ENCODE measurements around the gene DAB2.

Gene DAB2

GRCh38 chr5:39424736-39425637 lies at the start of gene DAB2:
TSS of gene DAB2 (minus strand) at chr5:39424980. CDS start at chr5:39394320, 30,660 bp downstream.
- peak; percentile 13 to 14 for DNase-seq (ENCODE audit: low read depth in 2 of 2, low spot score in 1 of 2)

DNA sequence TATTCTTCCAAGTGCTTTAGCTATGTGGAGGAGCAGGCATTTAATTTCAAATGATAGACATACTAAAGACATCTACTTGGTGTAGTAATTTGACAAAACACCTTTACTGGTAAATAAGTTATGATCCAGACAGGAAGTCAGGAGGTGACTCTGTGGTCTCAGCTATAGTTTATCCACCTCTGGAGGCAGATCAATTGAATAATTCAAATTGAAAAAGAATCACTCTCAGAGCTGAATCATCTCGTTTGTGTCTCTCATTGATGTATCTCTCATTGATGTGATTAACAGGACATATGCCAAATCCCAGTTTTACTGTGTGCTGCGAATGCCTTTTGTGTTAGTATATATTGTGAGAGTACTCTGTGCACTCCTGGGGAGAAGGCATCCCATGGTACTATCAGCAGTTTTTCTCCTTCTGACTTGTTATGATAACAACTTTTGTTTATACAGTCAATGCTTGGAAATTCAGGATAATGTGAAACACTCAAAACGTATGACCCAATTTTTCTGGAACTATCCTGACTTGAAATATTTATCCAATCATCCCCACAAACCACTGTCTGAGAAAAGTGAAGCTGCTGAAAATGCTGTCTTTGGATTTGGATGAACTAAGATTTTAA lies 48.5 kb upstream of the DAB2 start:
- DNase-seq (ENCODE audit: low read depth in 2 of 2, low spot score in 1 of 2) = no peak

GRCh38 chr5:39471836-39472508 lies 47.2 kb upstream of the DAB2 start:
- DNase-seq (ENCODE audit: low read depth in 2 of 2, low spot score in 1 of 2) = no peak

GRCh38 chr5:39470811-39471210 lies 46.0 kb upstream of the DAB2 start:
- no peak for DNase-seq (ENCODE audit: low read depth in 2 of 2, low spot score in 1 of 2)

DNA sequence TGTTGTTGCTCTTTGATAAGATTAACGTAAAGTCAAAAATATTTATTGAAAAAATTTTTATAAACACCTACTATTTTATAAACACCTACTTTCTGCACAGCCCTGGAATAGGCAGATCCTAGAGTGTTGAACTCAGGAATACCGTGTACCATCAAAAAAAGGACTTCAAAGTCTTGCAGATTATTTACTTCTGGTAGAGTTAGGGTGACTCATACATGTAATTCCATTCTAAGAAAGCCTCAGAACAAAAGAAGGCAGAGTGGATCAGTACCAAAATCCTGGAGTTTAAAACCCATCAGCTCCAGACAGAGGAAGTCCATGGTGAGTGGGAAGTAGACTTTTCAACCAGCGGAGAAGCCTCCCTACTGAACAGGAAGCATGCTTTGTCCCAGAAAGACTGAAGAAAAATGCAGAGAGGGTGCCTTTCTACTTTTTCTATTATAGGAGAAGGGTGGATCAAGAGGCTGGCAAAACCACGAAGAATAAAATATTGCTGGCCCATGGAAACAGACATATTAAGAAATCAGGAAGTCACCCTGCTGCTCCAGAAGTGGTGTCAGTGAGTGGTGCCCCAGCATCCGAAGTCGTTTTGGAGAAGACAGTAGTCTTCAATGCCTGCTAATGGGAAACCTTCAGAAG lies 45.1 kb upstream of the DAB2 start:
- DNase-seq (ENCODE audit: low read depth in 2 of 2, low spot score in 1 of 2) = no peak

- no peak for DNase-seq (ENCODE audit: low read depth in 2 of 2, low spot score in 1 of 2)
Measured at GRCh38 chr5:39469176-39469575, 44.4 kb upstream of the DAB2 start.

DNA sequence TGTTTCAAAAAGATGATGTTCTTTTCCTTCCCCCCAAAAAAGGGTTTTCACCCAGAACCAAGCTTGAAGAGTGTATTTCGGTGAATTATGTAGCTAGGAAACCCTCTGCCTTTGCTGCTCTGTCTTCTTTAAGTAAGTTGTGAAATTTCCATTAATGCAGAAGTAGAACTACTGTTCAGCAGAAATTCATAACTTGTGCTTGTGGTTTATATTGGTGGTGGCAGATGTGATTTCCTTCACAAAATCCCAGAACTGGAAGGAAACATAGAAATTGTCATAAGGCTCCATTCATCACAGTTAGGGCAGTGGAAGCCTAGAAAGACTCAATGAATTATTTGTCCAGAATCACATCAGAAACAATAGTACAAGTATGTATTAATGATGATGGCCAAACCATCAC lies 42.1 kb upstream of the DAB2 start:
- no peak for DNase-seq (ENCODE audit: low read depth in 2 of 2, low spot score in 1 of 2)

DNA sequence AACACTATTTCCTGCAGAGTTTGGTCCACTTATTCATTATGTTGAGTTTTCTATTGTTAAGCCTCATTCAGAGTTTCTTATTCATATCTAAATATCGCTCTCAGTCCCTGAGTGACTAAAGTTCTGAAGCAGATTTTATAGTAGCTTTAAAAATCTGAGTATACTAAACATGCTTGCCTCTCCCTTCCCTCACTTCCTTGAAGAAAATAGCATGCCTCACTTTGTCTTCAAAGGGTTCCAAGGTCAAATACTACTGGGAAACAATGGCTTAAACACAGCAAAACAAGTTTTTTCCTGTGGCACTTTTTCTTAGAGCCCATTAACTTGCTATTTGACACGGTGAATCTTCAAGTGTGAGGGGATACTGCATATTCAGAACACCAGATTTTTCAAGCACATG lies 41.1 kb upstream of the DAB2 start:
- DNase-seq (ENCODE audit: low read depth in 2 of 2, low spot score in 1 of 2) = no peak

GRCh38 chr5:39465097-39465496 lies 40.3 kb upstream of the DAB2 start:
- no peak for DNase-seq (ENCODE audit: low read depth in 2 of 2, low spot score in 1 of 2)

DNA sequence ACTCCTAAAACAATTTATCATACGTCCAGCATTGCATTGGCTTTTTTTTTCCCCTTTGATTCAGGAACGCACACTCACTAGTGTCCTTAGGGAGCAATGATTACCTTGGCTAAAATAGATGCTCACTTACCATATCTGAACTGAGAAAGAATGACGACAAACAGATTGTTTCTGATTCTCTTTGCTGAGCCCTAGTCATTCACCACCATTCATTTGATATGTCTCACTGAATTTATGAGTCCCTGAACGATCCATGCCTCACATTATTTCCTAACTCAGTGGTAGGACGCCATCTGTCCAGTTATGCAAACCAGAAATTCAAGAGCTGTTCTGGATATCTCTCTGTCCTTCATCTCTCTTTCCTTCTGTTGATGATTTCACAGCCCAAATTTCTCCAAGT lies 39.3 kb upstream of the DAB2 start:
- DNase-seq (ENCODE audit: low read depth in 2 of 2, low spot score in 1 of 2) = no peak

DNA sequence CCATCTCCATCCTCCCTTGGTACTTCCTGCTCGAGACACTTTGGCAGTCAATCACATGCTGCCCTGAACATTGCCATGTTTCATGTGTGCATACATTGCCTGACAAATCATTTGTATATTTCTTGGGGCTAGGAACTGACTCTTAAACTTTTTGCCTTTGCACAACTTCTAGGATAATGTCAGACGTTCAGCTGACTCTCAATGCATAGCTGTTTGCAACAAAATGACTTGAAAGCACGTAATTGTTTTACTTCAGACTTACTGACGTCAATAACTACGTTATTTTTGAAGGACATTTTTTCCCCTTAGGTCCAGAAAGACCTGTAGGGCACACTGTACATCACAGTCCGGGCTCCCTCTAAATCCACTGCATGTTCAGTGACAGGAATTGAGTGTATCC lies 37.4 kb upstream of the DAB2 start:
- no peak for DNase-seq (ENCODE audit: low read depth in 2 of 2, low spot score in 1 of 2)

DNA sequence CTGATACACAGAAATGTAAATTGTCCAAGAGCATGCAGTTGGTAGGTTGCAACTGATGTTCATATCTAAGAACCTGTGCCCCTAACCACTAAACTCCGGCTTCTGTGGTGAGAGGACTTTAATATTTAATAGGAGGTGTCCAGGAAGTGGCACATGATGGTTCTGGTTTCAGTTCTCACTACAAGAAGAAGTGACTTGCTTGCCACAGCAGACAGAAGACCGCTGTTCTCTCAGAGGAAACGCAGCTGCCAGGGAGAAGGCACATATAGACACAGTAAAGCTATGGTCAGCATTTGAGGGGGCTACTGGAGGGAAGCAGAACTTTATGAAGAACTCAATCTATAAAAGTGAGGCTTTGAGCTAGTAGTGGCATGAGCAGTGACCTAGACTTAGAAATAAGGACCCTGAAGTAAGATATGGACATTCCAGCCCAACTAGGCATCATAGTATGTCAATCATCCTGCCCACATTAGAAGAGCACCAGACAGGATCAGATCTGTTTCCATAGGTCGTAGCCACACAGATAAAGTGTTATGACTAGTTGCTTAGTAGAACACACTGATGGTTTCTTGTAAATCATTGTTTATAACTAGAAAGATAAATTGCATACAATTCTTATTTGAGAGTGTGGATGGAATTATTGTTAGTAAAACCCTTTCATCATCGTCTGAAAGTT lies 36.4 kb upstream of the DAB2 start:
- no peak for DNase-seq (ENCODE audit: low read depth in 2 of 2, low spot score in 1 of 2)

DNA sequence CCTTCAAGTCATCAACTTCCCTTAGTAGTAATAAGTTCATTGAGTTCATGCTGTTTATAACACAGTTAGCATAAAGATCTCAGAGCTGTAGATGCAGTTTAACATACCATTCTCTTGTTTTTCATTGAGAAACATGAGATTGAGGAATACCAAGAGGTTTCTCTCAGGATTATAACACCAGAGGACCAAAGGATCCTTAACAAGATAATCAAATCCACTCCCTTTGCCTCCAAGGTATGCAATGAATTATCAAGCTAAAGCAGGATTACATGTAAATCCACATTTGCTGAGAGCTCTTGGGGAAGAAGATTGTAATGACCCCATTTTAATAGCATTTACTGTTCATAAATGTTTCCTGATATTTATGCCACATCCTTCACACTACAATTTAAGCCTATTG lies 35.1 kb upstream of the DAB2 start:
- no peak for DNase-seq (ENCODE audit: low read depth in 2 of 2, low spot score in 1 of 2)

DNA sequence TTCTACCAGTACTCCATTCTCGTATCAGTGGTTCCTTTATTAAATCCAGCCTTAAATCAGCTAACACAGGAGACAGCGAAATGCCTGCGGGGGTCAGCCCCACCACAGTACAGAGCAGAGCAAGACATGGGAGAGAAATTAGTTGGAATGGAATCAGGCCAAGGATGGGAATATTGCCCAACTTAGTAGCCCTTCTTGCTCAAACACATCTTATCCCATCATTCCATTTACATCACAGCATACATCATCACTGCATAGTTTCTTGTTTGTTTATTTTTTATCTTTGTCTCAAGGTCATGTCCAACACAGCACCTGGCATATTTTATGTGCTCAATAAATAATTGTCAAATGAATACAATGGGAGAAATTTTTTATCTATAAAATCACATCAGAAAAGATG lies 34.3 kb upstream of the DAB2 start:
- no peak for DNase-seq (ENCODE audit: low read depth in 2 of 2, low spot score in 1 of 2)

DNA sequence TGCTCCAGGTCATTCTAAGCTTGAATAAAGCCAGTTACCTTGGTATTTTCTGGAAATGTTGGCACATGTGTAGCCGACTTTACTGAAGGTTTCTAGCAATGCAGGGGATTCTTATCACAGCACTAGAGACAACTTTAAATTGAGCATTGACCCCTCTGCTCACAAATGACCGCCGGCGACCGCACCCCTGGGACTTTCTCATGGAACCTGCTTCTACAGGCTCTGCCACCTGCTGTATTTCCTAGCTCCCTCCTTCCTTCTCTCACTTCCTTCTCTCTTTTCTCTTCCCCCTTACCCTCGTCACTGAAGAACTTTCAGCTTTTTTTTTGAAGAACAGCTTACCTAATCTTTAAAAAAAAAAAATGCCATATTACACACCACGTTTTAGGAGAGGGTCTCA lies 30.9 kb upstream of the DAB2 start:
- no peak for DNase-seq (ENCODE audit: low read depth in 2 of 2, low spot score in 1 of 2)

GRCh38 chr5:39453606-39454005 lies 28.8 kb upstream of the DAB2 start:
- no peak for DNase-seq (ENCODE audit: low read depth in 2 of 2, low spot score in 1 of 2)

GRCh38 chr5:39452846-39453245 lies 28.1 kb upstream of the DAB2 start:
- DNase-seq (ENCODE audit: low read depth in 2 of 2, low spot score in 1 of 2) = no peak

GRCh38 chr5:39451276-39451941 lies 26.6 kb upstream of the DAB2 start:
- DNase-seq (ENCODE audit: low read depth in 2 of 2, low spot score in 1 of 2) = no peak

DNA sequence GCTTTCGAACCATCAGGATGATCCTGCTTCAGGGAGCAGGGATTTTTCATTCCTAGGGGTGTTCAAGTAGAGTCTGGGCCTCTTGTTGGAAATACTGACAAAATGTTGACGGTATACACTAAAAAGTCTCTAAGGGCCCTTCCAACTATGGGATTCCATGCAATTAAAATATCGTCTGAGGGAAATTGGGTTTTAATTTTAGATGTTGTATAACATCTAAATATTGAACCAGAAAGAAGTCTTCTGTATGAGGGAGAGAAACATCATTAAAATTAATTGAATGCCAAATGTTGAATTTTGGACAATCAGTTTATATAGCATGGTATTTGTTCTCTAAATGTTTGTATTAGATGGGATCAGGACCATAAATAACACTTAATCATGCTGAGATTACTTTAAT lies 25.7 kb upstream of the DAB2 start:
- DNase-seq (ENCODE audit: low read depth in 2 of 2, low spot score in 1 of 2) = no peak

GRCh38 chr5:39449591-39449990 lies 24.8 kb upstream of the DAB2 start:
- DNase-seq (ENCODE audit: low read depth in 2 of 2, low spot score in 1 of 2) = no peak

Data from stimulated activated CD8-positive, alpha-beta memory T cell treated with anti-CD3 and anti-CD28 coated beads, Interleukin-4, amount 100 ng/mL, for 1 hour (primary cell).